HepG2 (cell line): ENCODE data around the gene SAC3D1. TPM values are rescaled to one million over a fixed set of nuclear protein-coding genes. Genes with fewer than 3 reads are reported as not detected.

Source experiments
- ATM ChIP-seq: fragments of 450-650 bp; IDR thresholded peaks from 2 replicates; pipeline ENCODE4 v1.7.1; 2017; ENCODE audit warnings: mild to moderate bottlenecking, borderline replicate concordance
- KLF9 ChIP-seq: IDR thresholded peaks from 2 replicates; pipeline ENCODE4 v1.6.1; 2016; ENCODE audit warnings: low read depth
- POLR2AphosphoS5 ChIP-seq: IDR thresholded peaks from 2 replicates; pipeline ENCODE4 v1.6.1; 2012; ENCODE audit warnings: low read depth, low read length
- THAP7 ChIP-seq: sonication (generic); formaldehyde crosslinking; IDR thresholded peaks from 2 replicates; pipeline ENCODE4 v1.8.1; 2023; ENCODE audit warnings: mild to moderate bottlenecking, missing genetic modification reagents
- THAP9 ChIP-seq: sonication (generic); formaldehyde crosslinking; IDR thresholded peaks from 2 replicates; pipeline ENCODE4; 2020; ENCODE audit warnings: missing genetic modification reagents, mild to moderate bottlenecking, borderline replicate concordance
- ZFAT ChIP-seq: sonication (generic); formaldehyde crosslinking; conservative IDR thresholded peaks from 2 replicates; pipeline ENCODE4 v1.8.1; 2023; ENCODE audit warnings: missing genetic modification reagents, inconsistent platforms
- ZFP90 ChIP-seq: sonication (generic); formaldehyde crosslinking; IDR thresholded peaks from 2 replicates; pipeline ENCODE4 v1.8.0; 2022; ENCODE audit warnings: missing genetic modification reagents, mild to moderate bottlenecking, inconsistent platforms, borderline replicate concordance
- ZFY ChIP-seq: sonication (generic); formaldehyde crosslinking; IDR thresholded peaks from 2 replicates; pipeline ENCODE4 v1.4.0; 2020; ENCODE audit warnings: missing genetic modification reagents
- ZMYM4 ChIP-seq: sonication (generic); formaldehyde crosslinking; IDR thresholded peaks from 2 replicates; pipeline ENCODE4 v1.8.1; 2023; ENCODE audit warnings: mild to moderate bottlenecking, missing genetic modification reagents
- ZNF232 ChIP-seq: sonication (generic); formaldehyde crosslinking; IDR thresholded peaks from 2 replicates; pipeline ENCODE4 v1.4.0; 2020; ENCODE audit warnings: missing genetic modification reagents, borderline replicate concordance
- ZNF629 ChIP-seq: sonication (generic); formaldehyde crosslinking; conservative IDR thresholded peaks from 2 replicates; pipeline ENCODE4 v1.5.0; 2020; ENCODE audit warnings: missing genetic modification reagents
- ZNF746 ChIP-seq: sonication (generic); formaldehyde crosslinking; IDR thresholded peaks from 2 replicates; pipeline ENCODE4 v1.8.0; 2022; ENCODE audit warnings: mild to moderate bottlenecking, missing genetic modification reagents
- polyA plus RNA-seq, 8 experiments: library from polyadenylated mRNA; depleted of rRNA in 3 of 8; stranded (reverse) in 7 of 8; unstranded in 1 of 8; fragments of >200 nt; fragmentation: Illumina TruSeq in 4 of 8; extraction: Trizol in 4 of 8; gene quantifications; 2 replicates each; pipeline versions ENCODE4 v1.2.1 to v1.2.3, GENCODE V29; 2011 to 2016; ENCODE audit warnings: low read depth in 4 of 8, missing spikeins in 1 of 8, mixed read lengths in 1 of 8; ENCODE audit not compliant: insufficient read depth in 1 of 8
- total RNA-seq, 5 experiments: library from RNA; depleted of rRNA; stranded (reverse); fragments of >200 nt; fragmentation: Illumina TruSeq; extraction: Trizol; gene quantifications; 2 replicates each; pipeline ENCODE4 v1.2.3, GENCODE V29; 2016; ENCODE audit warnings: low read depth in 1 of 5
- TF ChIP-seq, protein P1 (sequence below): sonication (generic); formaldehyde crosslinking; IDR thresholded peaks from 2 replicates; pipeline ENCODE4 v1.4.0; 2020; ENCODE audit warnings: missing genetic modification reagents, low read depth, mild to moderate bottlenecking, borderline replicate concordance
- TF ChIP-seq, protein P2 (sequence below): sonication (generic); formaldehyde crosslinking; IDR thresholded peaks from 2 replicates; pipeline ENCODE4 v1.4.0; 2020; ENCODE audit warnings: missing genetic modification reagents, borderline replicate concordance
- TF ChIP-seq, protein P3 (sequence below): sonication (generic); formaldehyde crosslinking; conservative IDR thresholded peaks from 2 replicates; pipeline ENCODE4 v1.4.0; 2020; ENCODE audit warnings: missing genetic modification reagents

Gene SAC3D1
- total and polyA plus RNA-seq, 2 of the 13 experiments (the other 11 are each of a cell fraction or from before 2014, with no cell fraction given): 7.4 to 36.3 TPM

GRCh38 chr11:64996710-64997380, 44.2 kb upstream of the SAC3D1 start, which contains the start of gene BATF2 (continued):
- TF ChIP-seq THAP9 (CRISPR knock-in tag) (peak; percentile 52; the same call in 1 of the 2 replicates), ZFY (peak; percentile 63), ZNF746 (peak; percentile 98), ZNF232 (CRISPR knock-in tag) (no peak), KLF9 (CRISPR knock-in tag) (no peak), ZFP90 (CRISPR knock-in tag) (0 out of 2 replicates have a peak, but pooled peaks have one; percentile 32), ZFAT (CRISPR knock-in tag) (no peak), POLR2AphosphoS5 (peak; percentile 77), THAP7 (CRISPR knock-in tag) (0 out of 2 replicates have a peak, but pooled peaks have one; percentile 56), ZNF629 (CRISPR knock-in tag) (peak; percentile 38; the same call in 1 of the 2 replicates), ATM (no peak), ZMYM4 (peak; percentile 71)
- TF ChIP-seq, protein P1, sequence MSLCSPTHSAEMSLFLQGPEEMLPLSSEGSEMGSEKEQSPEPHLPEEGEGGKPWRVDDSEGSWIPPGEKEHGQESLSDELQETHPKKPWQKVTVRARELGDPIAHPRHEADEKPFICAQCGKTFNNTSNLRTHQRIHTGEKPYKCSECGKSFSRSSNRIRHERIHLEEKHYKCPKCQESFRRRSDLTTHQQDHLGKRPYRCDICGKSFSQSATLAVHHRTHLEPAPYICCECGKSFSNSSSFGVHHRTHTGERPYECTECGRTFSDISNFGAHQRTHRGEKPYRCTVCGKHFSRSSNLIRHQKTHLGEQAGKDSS (CRISPR knock-in tag): peak; percentile 85; the same call in 1 of the 2 replicates
- TF ChIP-seq, protein P2, sequence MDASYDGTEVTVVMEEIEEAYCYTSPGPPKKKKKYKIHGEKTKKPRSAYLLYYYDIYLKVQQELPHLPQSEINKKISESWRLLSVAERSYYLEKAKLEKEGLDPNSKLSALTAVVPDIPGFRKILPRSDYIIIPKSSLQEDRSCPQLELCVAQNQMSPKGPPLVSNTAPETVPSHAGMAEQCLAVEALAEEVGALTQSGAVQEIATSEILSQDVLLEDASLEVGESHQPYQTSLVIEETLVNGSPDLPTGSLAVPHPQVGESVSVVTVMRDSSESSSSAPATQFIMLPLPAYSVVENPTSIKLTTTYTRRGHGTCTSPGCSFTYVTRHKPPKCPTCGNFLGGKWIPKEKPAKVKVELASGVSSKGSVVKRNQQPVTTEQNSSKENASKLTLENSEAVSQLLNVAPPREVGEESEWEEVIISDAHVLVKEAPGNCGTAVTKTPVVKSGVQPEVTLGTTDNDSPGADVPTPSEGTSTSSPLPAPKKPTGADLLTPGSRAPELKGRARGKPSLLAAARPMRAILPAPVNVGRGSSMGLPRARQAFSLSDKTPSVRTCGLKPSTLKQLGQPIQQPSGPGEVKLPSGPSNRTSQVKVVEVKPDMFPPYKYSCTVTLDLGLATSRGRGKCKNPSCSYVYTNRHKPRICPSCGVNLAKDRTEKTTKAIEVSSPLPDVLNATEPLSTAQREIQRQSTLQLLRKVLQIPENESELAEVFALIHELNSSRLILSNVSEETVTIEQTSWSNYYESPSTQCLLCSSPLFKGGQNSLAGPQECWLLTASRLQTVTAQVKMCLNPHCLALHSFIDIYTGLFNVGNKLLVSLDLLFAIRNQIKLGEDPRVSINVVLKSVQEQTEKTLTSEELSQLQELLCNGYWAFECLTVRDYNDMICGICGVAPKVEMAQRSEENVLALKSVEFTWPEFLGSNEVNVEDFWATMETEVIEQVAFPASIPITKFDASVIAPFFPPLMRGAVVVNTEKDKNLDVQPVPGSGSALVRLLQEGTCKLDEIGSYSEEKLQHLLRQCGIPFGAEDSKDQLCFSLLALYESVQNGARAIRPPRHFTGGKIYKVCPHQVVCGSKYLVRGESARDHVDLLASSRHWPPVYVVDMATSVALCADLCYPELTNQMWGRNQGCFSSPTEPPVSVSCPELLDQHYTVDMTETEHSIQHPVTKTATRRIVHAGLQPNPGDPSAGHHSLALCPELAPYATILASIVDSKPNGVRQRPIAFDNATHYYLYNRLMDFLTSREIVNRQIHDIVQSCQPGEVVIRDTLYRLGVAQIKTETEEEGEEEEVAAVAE: peak; percentile 72
- TF ChIP-seq, protein P3, sequence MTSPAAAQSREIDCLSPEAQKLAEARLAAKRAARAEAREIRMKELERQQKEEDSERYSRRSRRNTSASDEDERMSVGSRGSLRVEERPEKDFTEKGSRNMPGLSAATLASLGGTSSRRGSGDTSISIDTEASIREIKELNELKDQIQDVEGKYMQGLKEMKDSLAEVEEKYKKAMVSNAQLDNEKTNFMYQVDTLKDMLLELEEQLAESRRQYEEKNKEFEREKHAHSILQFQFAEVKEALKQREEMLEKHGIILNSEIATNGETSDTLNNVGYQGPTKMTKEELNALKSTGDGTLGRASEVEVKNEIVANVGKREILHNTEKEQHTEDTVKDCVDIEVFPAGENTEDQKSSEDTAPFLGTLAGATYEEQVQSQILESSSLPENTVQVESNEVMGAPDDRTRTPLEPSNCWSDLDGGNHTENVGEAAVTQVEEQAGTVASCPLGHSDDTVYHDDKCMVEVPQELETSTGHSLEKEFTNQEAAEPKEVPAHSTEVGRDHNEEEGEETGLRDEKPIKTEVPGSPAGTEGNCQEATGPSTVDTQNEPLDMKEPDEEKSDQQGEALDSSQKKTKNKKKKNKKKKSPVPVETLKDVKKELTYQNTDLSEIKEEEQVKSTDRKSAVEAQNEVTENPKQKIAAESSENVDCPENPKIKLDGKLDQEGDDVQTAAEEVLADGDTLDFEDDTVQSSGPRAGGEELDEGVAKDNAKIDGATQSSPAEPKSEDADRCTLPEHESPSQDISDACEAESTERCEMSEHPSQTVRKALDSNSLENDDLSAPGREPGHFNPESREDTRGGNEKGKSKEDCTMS (CRISPR knock-in tag): peak; percentile 69; the same call in 1 of the 2 replicates
